ENCODE results near the gene KIAA1958.

The KIAA1958 gene

DNA sequence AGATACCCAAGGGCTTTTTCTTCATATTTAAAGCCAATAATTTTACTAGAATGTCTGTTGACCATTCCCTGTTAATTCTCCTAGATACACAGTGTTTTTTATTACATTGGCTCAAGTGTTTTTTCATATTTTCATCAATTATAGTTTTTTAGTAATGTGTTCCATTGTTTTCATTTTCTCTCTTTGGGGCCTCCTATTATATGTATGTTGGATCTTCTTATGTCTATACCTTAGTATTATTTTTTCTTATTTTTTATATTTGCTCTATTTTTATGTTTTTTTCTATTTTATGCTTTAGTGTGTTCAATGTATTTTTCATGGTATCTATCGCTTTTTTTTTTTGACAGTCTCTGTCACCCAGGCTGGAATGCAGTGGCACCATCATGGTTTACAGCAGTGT lies 7.5 kb downstream of the KIAA1958 start:
- TF ChIP-seq CTCF (IDR thresholded peaks at IDR 0.05; ENCODE audit: low read length) (no peak), EZH2 (IDR thresholded peaks at IDR 0.05; ENCODE audit: borderline replicate concordance, low read length) (no peak)
- Histone ChIP-seq H2AFZ (ENCODE audit: low read length) (no peak overlapping the region), H3K79me2 (ENCODE audit: insufficient read depth, low read length) (peaks cover 99% of the 10 kb centered on the region), H3K27me3 (ENCODE audit: insufficient read depth, low read length) (no peaks in the 10 kb centered on the region), H3K9ac (ENCODE audit: low read length) (no peak overlapping the region), H3K9me3 (ENCODE audit: low read length) (peaks cover 6% of the 10 kb centered on the region; the same call in 1 of the 2 replicates), H3F3A (ENCODE audit: insufficient read depth, low read length) (no peaks in the 10 kb centered on the region), H4K20me1 (ENCODE audit: insufficient read depth, low read length) (no peaks in the 10 kb centered on the region), H3K36me3 (ENCODE audit: insufficient read depth, low read length) (peaks cover 52% of the 10 kb centered on the region), H3K4me3 (ENCODE audit: low read depth, low read length, poor library complexity, severe bottlenecking) (no peak overlapping the region), H3K9me2 (ENCODE audit: low read depth, low read length) (no peaks in the 10 kb centered on the region), H3K4me1 (ENCODE audit: insufficient read depth, low read length, severe bottlenecking) (peaks cover 28% of the 10 kb centered on the region), H3K4me2 (ENCODE audit: low read length) (no peak overlapping the region), H3K27ac (ENCODE audit: low read depth, low read length, poor library complexity, severe bottlenecking) (no peak overlapping the region)

DNA sequence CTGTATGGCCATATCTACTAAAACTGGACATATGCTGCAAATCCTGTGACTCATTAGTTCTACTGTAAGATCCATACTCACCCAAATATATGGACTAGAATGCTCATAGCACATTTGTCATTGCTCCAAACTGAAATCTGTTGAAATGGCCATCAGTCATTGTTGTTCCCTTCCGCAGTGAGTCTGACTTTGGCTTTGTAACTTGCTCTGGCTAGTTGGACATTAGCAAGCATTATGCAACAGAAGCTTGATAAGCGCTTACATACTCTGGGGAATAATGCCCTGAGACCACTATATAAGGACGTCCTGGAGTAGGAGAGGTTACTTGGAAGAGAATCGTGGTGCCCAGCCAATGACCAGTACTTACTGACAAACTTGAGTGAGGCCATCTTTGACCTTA lies 9.0 kb downstream of the KIAA1958 start:
- no peak overlapping the region for H3K4me3 ChIP-seq (ENCODE audit: low read depth, low read length, poor library complexity, severe bottlenecking)
- no peaks in the 10 kb centered on the region for H3K27me3 ChIP-seq (ENCODE audit: insufficient read depth, low read length)
- no peak overlapping the region for H3K9ac ChIP-seq (ENCODE audit: low read length)
- H4K20me1 ChIP-seq (ENCODE audit: insufficient read depth, low read length): no peaks in the 10 kb centered on the region
- peaks cover 54% of the 10 kb centered on the region for H3K36me3 ChIP-seq (ENCODE audit: insufficient read depth, low read length)
- H3K9me3 ChIP-seq (ENCODE audit: low read length): peaks cover 6% of the 10 kb centered on the region; the same call in 1 of the 2 replicates
- peaks cover 97% of the 10 kb centered on the region for H3K79me2 ChIP-seq (ENCODE audit: insufficient read depth, low read length)
- H3F3A ChIP-seq (ENCODE audit: insufficient read depth, low read length): no peaks in the 10 kb centered on the region
- H3K4me1 ChIP-seq (ENCODE audit: insufficient read depth, low read length, severe bottlenecking): peaks cover 14% of the 10 kb centered on the region
- TF ChIP-seq CTCF (IDR thresholded peaks at IDR 0.05; ENCODE audit: low read length) (no peak), EZH2 (IDR thresholded peaks at IDR 0.05; ENCODE audit: borderline replicate concordance, low read length) (no peak)
- H2AFZ ChIP-seq (ENCODE audit: low read length): no peak overlapping the region
- H3K9me2 ChIP-seq (ENCODE audit: low read depth, low read length): no peaks in the 10 kb centered on the region
- H3K27ac ChIP-seq (ENCODE audit: low read depth, low read length, poor library complexity, severe bottlenecking): no peak overlapping the region
- no peak overlapping the region for H3K4me2 ChIP-seq (ENCODE audit: low read length)

- peaks cover 97% of the 10 kb centered on the region for H3K79me2 ChIP-seq (ENCODE audit: insufficient read depth, low read length)
- H4K20me1 ChIP-seq (ENCODE audit: insufficient read depth, low read length): no peaks in the 10 kb centered on the region
- H3F3A ChIP-seq (ENCODE audit: insufficient read depth, low read length): no peaks in the 10 kb centered on the region
- no peaks in the 10 kb centered on the region for H3K27me3 ChIP-seq (ENCODE audit: insufficient read depth, low read length)
- H3K4me2 ChIP-seq (ENCODE audit: low read length): no peak overlapping the region
- H2AFZ ChIP-seq (ENCODE audit: low read length): no peak overlapping the region
- no peak overlapping the region for H3K27ac ChIP-seq (ENCODE audit: low read depth, low read length, poor library complexity, severe bottlenecking)
- H3K4me3 ChIP-seq (ENCODE audit: low read depth, low read length, poor library complexity, severe bottlenecking): no peak overlapping the region
- H3K36me3 ChIP-seq (ENCODE audit: insufficient read depth, low read length): peaks cover 56% of the 10 kb centered on the region
- H3K9me3 ChIP-seq (ENCODE audit: low read length): peaks cover 6% of the 10 kb centered on the region; the same call in 1 of the 2 replicates
- peaks cover 8% of the 10 kb centered on the region for H3K4me1 ChIP-seq (ENCODE audit: insufficient read depth, low read length, severe bottlenecking)
- H3K9me2 ChIP-seq (ENCODE audit: low read depth, low read length): no peaks in the 10 kb centered on the region
- TF ChIP-seq CTCF (IDR thresholded peaks at IDR 0.05; ENCODE audit: low read length): no peak
- no peak for TF ChIP-seq EZH2 (IDR thresholded peaks at IDR 0.05; ENCODE audit: borderline replicate concordance, low read length)
- no peak overlapping the region for H3K9ac ChIP-seq (ENCODE audit: low read length)
These were observed 9.6 kb downstream of the KIAA1958 start for GRCh38 chr9:112496074-112496722.
